Measurements from ENCODE around the gene VPS37D.
"Not testable (repeated sequence)": the region's sequence is repeated elsewhere in the genome, so short reads cannot be mapped to it uniquely, and the experiment has no call there.

The VPS37D gene

DNA sequence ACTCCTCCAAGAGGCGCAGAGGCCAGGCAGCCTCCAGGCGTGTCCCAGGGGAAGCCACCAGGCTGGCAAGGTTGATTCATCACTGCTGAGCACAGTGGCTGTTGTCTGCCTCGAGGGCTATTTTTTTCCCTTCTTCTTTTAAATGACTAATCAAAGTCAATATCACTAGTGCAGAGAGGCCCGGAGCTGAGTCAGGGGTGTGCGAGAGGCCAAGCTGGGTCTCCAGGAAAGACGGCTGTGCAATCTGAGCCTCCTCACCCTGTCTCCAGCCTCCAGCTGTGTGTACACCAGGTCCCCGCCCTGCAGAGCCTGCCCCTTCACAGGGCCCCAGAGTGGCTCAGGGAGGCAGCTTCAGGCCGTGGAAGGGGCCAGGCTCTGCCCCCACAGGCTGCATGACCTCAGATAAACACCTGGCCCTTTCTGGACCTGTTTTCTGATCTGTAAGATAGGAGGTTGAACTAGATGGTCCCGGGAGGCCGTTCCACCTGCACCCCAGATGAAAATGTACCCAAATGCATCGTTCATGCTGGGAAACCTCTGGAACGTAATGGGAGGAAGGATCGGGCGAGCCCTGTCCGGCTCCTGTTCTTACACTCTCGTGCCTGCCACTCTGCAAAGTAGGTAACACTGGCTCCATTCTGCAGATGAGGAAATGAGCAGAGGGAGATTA is 48.2 kb downstream of the VPS37D start:
- no peak for TF ChIP-seq POLR2A (IDR thresholded peaks at IDR 0.05; ENCODE audit: low read depth, low read length)
- DNase-seq (ENCODE audit: insufficient read length, low spot score) (peak; percentile 97), FAIRE-seq (peak; percentile 79)

DNA sequence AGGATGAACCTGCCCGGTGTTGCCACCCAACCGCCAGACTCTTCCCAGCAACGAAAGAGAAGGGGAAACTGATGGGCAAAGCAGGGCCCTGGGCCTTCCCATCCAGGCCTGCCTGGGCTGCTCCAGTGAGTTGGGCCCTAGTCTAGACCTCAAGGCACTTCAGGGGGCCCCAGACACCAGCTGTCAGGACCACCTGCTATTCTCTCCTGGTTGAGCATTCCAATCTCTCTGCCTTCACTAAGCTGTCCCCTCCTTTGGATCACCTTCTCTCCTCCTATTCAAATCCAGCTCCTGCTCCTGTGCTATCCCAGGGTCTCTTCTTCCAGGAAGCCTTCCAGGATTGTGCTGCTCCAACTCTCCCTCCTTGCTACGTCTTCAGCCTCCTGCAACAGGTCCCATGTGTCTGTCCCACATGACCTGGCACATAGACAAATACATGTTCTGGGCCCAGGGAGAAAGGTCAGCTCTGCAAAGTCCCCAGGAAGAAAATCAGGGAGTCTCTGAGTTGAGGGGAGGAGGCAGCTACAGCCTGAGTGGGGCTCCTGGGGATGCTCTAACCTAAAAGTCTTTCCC is 48.8 kb downstream of the VPS37D start:
- DNase-seq (ENCODE audit: insufficient read length, low spot score) (no peak), FAIRE-seq (no peak)
- no peak for TF ChIP-seq POLR2A (IDR thresholded peaks at IDR 0.05; ENCODE audit: low read depth, low read length)

GRCh38 chr7:73717025-73717807 is 49.6 kb downstream of the VPS37D start:
- DNase-seq (ENCODE audit: insufficient read length, low spot score) (no peak), FAIRE-seq (no peak)
- no peak for TF ChIP-seq POLR2A (IDR thresholded peaks at IDR 0.05; ENCODE audit: low read depth, low read length)

- DNase-seq (ENCODE audit: insufficient read length, low spot score), result peak; percentile 73
- FAIRE-seq, result no peak
- TF ChIP-seq POLR2A (IDR thresholded peaks at IDR 0.05; ENCODE audit: low read depth, low read length), result 0 out of 2 replicates have a peak, but pooled peaks have one; percentile 16
Measured at GRCh38 chr7:73717991-73718405, 50.4 kb downstream of the VPS37D start.

GRCh38 chr7:73718438-73718881 is 50.8 kb downstream of the VPS37D start:
- TF ChIP-seq POLR2A (IDR thresholded peaks at IDR 0.05; ENCODE audit: low read depth, low read length), result no peak
- no peak for FAIRE-seq
- DNase-seq (ENCODE audit: insufficient read length, low spot score), result no peak

GRCh38 chr7:73718905-73719805 is 51.5 kb downstream of the VPS37D start, which contains the start of gene STX1A:
Gene STX1A, minus strand, starts transcription at chr7:73719669. Its CDS starts 38 bp downstream, at chr7:73719631.
- TF ChIP-seq POLR2A (IDR thresholded peaks at IDR 0.05; ENCODE audit: low read depth, low read length), result peak; percentile 82
- FAIRE-seq, result no peak
- DNase-seq (ENCODE audit: insufficient read length, low spot score), result peak; percentile 75

DNA sequence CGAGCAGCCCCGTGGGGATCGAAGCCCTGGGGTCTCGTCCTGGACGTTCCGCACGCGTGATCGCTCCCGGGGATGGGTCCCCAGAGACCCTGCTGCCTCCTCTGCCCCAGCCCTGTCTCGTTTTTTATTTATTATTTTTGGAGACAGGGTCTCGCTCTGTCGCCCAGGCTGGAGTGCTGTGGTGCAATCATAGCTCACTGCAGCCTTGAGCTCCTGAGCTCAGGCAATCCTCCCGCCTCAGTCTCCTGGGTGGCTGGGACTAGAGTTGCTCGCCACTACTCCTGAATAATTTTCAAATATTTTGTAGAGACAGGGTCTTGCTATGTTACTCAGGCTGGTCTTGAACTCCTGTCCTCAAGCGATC is 52.2 kb downstream of the VPS37D start:
- TF ChIP-seq POLR2A (IDR thresholded peaks at IDR 0.05; ENCODE audit: low read depth, low read length), result no peak
- no peak for FAIRE-seq

GRCh38 chr7:73720443-73720842 is 52.8 kb downstream of the VPS37D start:
- DNase-seq (ENCODE audit: insufficient read length, low spot score); FAIRE-seq: not testable (repeated sequence)

More for the DNA sequence above, 52.2 kb downstream of the VPS37D start:
- DNase-seq (ENCODE audit: insufficient read length, low spot score), result no peak

DNA sequence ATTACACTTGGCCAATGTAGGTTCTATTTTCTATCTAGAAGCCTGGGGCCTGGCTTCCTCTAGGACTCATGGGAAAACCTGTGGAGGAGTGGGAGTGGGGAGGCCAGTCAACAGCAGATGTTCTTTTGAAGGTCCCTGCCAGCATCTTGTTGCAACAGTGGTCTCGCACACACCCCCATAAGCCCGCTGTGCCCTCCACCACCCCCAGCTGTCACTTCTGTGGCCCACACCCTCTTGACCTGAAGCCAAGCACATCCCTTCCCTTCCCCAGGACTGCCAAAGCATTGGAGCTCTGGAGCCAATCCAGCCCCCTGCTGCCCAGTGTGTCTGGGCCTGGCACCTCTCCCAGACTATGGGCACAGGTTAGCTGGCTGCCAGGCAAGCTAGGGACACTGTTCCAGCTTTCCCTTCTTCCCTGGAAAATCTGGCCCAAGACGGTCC is 53.8 kb downstream of the VPS37D start:
- TF ChIP-seq POLR2A (IDR thresholded peaks at IDR 0.05; ENCODE audit: low read depth, low read length), result no peak
- FAIRE-seq, result no peak
- no peak for DNase-seq (ENCODE audit: insufficient read length, low spot score)
